ENCODE results near the gene CCDC38.
"Not testable (repeated sequence)": the region's sequence is repeated elsewhere in the genome, so short reads cannot be mapped to it uniquely, and the experiment has no call there.

Gene CCDC38

DNA sequence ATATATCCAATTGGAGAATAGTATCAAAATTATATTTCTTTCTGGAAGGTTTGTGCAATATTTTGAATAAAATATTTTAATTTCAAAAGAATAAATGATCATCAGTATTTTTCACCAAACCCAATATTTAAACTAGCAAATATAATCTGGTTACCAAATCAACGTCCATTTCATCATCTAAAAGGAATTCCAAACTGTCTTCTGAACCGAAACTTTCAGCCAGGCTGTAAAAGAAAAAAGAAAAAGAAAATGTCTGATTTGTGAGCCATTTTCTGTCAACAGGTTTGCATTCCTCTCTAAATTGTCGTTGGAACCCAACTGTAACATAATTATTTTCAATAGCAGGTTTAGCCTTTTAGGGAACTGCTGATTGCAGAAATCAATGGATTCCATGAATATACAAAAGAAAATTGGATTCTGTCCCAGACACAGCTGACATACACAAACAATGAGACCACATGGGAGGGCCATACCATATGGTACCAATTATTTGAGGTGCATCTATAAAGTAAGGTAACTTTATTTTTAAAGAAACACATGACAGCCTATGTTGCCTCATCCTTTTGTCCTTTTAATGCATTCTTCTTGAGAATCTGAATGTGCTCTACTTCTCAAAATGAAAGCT is 61.0 kb downstream of the CCDC38 start:
- no peak for DNase-seq

DNA sequence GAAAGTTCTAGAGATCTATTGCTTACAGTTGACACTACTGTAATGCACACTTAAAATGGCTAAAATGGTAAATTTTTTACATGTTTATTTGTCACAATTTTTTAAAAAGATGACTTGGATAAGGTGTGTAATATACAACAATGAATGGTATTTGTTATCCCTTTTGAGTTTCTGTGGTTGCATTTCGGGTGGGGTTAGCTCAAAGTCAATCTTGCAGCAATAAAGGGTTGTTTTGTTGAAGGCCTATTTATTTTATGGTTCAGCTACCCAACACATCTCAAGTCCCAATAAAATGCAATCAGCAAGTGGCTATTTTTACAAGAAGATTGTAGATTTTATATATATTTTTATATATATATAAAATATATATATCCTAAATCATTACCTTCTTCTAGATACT is 61.5 kb downstream of the CCDC38 start:
- DNase-seq: no peak

DNA sequence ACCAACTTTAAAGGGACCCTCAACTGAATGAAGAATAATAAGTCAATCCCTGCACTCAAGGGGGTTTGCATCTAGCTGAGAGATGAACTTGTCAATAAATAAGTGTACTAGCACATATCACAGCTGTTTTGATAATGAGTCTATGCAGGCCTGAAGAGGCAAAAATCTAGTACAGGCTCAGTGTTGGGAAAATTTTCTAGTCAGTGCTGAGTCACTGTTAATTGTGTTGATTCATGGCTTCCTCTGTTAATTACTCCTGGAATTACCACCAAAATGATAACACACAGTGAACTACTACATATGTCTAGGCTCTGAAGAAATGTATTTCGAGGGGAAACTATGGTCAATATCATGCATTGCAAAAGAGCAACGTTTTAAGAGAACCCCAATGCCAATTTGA is 64.8 kb downstream of the CCDC38 start:
- no peak for DNase-seq

DNA sequence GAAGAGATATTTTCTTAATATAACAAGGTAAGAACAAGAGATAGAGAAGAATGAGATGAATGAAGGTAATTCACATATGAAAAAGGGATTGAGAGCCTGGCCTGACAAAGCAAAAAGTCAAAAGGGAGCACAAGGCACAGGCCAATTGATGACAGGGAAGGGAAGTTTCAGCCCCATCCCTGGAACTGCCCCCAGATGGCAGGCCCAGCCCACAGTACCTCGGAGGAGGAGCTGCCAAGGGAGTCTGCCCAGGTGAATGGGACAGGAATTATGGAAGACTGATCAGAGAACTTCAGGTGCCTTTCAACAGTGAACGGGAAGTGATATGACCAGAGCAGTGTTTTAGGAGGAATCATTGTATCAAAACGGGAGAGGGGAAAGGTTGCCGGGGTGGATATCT is 68.0 kb downstream of the CCDC38 start:
- DNase-seq: no peak

DNA sequence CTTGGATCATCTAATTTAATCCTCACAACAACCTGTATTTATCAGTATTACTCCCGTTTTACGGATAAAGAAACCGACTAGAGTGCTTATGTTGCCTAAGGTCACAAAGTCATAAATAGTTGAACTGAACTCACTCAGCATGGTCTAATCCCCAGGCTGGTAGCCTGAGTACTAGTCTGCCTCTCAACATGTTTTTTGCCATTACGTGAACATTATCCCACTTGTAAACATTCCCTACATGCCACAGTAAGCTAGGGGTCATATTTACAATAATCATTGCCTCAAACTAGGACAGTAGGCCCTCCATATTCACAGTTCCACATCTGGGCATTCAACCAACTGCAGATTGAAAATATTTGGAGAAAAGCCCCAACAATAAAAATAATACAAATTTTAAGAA is 71.5 kb downstream of the CCDC38 start:
- no peak for DNase-seq

DNA sequence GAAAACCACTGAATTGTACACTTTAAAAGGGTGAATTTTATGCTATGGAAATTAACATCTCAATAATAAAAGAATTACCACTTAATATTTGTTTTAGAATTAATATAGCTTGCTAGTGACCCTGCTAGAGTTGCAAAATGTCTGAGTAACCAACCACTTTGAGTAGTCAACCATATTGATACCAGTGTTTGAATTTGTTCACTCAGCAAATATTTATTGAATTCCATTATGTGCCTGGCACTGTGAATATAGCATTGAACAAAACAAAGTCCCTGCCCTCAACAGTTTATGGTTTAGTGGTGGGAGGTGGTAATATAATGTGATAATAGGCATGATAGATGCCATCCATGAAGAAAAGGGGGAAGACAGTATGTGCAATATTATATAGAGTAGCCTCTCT is 79.1 kb downstream of the CCDC38 start:
- no peak for DNase-seq

DNA sequence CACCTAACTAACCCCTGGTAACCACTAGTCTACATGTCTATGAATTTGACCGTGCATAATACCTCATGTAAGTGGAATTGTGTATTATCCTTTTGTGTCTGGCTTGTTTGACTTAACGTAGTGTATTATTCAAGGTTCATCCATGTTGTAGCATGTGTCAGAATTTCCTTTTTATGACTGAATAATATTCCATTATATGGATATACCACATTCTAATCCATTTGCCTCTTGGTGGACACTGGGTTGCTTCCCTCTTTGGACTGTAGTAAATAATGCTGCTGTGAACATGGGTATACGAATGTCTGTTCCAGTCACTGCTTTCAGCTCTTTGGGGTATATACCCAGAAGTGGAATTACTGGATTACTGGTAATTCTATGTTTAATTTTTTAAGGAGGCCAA is 80.4 kb downstream of the CCDC38 start:
- no peak for DNase-seq

DNA sequence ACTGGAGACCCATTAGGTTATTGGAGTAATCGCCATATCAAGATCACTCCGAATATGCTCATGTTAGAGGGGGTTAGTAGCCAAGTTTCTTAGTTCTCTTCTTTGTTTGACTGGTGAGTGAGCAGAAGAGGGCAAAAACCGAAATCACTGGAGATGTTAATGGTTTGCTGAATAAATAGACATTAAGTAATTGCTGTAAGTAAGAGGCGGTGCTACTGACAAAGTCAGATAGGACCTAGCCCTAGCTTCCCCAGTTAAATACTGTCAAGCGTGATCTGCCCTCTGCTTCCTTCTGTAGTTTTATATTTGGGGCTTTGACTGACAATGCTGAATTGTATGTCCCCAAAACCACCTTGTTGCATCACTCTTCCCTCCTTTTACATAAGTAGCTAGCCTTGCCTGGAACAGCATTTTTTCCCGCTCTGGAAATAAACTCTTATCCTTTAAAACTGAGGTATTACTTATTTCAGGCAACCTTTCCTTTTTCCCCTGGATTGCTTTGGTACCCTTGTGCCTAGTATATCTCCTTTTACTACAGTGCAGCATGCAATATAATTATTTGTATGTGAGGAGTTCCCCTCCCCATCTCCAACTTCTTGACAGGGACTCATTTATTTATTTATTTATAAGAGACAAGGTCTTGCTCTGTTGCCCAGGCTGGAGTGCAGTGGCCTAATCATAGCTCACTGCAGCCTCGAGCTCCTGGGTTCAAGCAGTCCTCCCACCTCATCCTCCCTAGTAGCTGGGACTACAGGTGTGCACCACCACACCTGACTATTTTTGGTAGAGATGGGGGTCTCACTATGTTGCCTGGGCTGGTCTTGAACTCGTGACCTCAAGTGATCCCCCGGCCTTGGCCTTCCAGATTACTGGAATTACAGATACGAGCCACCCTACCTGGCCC is 82.2 kb downstream of the CCDC38 start:
- no peak for DNase-seq

DNA sequence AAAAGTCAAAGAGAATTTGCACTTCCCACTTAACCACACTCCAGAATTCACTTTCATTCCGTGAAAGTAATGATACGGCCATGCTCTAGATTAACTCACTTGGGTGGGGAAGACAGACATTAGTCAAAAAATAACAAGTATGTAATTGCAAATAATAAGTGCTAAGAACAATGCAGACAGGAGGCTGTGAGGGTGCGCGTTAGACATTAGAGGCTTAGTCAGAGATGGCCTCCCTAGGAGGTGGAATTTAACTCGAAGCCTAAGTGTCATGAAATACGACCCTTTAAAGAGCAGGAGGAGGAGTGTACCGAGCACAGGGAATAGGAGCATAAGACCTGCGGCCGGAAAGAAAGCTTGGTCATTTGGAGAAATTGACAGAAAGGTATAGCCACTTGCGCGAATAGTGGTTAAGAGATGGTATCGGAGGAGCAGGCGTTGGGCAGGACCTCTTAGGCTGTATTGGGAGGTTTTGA is 83.0 kb downstream of the CCDC38 start:
- peak; percentile 5 for DNase-seq

DNA sequence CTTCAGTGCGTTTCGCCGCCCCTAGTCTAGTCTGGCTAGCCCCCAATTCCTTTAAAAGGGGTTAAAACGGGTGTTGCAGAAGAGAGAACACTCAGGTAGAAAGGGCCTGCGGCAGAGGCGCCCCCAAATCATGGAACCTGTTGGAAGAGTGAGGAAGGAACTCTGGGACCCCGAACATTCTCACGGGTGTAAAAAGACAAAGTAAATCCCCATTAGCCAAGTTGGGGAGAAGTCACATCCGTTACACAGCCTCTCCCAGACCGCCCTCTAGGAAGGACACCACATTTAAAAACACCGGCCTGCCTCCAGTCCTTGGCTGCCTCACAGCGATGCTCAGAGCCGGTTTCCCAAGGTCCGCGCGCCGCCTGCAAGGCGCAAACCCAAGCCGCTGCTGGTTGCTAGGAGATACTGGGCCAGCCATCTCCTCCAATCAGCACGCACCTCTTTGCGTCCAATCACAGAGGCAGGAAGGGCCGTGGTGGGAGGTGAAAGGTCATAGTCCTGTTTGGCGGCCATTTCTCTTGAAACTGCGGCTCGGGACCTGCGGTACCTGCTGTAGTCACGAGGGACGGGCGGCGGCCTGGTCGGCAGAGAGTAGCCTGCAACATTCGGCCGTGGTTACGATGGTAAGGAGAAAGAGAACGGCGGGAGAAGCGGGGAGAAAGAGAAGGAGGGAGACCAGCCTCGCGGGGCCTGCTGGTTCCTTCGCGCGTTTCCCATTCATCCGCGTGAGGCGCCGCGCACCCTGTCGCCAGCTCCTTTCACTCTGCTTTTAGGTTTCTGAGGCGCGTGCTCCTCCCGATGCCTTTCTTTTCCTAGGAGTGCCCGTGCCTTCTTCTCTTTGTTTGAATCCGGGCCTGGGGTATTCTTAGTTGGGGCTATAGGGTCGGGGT is 83.7 kb downstream of the CCDC38 start, which contains the start of gene SNRPF:
Gene SNRPF (plus strand): TSS at position 502 of the 893 bp plus-strand sequence. CDS start 122 bp downstream, at position 624.
- peak; percentile 89 for DNase-seq

DNA sequence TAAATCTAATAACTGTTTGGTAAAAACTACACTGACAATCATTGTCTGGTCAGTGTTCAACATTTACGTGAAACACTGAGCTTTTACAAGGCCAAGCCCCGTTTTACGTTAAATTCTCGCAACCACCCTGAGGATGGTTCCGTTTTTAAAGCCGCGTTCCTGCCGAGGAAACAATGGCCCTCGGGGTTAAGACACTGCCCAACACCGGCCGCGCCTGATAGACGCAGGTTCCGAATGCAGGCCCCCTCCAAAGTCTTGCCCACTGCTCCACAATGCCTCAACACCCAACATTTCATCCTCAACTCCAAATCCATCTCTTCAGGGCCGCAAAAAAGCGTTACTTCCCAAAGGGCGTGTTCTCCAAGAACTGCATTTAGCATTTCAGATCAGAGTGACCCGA is 84.6 kb downstream of the CCDC38 start:
- no peak for DNase-seq

DNA sequence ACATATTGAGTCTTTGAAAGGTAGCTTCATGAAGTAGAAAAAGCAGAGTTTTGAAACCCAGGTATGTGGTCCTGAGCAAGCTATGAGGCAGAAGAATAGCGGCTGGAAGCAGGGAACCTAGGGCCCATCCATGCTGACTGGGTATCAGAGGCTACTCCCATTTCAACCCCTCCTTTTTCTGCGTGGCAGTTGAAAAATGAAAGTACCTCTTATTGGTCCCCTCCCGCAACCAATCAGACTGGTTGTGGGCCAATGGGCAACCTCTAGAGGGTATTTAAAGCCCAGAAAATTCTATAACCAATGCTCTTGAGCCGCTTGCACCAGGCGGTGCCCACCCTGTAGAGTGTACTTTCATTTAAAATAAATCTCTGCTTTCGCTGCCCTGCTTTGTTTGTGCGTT is 85.3 kb downstream of the CCDC38 start:
- DNase-seq: no peak

DNA sequence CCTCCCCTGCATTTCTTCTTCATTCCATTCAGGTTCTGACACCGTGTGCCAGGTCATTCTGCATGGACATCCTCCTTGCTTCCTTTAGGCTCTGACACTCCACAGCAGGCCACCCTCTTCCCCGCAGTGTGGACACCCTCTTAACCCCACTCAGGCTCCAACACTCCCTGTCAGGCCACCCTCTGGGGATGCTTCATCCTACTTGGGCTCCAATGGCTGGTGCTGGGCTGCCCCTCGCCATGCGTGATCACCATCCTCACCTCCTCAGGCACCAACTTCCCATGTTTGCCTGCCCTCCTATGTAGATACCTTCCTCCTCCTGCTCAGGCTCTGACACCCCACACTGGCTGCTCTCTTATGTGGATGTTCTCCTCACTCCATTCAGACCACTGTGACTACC is 90.3 kb downstream of the CCDC38 start:
- DNase-seq: no peak

DNA sequence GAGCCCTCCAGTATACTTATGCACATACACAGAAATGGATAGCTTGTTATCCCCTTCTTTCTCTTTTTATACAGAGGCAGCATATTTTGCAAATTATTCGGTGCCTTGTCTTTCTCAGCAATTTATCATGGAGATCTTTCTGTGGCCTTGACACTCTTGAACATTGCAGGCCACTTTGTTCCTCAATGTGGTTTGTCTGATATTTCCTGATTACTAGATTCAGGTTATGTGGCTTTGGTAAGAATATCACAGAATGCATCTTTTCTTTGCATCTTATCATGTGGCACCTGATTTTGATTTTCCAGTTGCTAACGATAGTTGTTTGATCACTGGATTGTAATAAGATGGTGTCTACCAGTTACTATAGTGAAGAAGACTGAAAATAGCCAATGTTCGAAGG is 90.8 kb downstream of the CCDC38 start:
- no peak for DNase-seq

DNA sequence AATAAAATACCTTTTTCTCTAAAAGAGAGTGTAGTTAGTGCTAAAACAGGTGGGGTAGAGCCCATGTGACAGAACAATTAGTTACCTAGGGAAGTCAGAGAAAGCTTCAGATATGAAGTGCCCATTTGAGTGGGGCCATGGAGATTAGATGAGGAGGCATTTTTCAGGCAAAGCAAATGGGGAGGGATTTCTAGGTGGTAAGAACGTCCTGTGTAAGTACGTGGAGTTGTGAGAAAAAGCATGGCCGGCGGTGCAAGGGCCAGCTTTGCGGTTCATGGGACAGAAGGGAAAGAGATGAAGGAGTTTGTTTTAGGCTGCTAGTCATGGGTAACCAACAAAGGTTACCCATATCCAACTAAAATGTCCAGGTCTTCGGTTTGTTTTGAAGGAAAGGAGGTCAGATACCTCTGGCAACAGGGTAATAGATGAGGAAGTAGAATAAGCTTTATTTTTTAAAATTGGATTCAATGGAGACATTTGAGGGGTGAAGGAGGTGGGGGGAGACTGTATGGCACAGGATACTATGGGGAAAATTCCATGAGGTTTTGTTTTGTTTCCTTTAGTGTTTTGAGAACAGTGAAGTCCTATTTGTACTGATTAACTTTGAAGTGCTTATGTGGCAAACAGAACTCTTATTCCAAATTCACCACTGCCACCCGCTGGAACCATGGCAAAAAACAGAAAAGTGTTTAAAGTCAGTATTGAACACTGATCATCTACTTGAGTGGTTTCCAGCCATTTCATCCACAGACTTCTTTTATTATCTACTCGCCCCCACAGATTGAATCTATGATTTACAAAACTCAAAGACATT is 93.6 kb downstream of the CCDC38 start:
- DNase-seq: no peak

DNA sequence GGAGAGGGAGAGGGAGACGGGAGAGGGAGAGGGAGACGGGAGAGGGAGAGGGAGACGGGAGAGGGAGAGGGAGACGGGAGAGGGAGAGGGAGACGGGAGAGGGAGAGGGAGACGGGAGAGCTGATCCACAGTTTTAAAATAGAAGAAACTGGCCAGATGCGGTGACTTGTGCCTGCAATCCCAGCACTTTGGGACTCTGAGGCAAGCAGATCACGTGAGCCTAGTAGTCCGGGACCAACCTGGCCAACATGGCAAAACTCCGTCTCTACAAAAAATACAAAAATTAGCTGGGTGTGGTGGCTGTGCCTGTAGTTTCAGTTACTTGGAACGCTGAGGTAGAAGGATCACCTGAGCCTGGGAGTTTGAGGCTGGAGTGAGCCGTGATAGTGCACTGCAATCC is 100.0 kb downstream of the CCDC38 start:
- not testable (repeated sequence) for DNase-seq

DNA sequence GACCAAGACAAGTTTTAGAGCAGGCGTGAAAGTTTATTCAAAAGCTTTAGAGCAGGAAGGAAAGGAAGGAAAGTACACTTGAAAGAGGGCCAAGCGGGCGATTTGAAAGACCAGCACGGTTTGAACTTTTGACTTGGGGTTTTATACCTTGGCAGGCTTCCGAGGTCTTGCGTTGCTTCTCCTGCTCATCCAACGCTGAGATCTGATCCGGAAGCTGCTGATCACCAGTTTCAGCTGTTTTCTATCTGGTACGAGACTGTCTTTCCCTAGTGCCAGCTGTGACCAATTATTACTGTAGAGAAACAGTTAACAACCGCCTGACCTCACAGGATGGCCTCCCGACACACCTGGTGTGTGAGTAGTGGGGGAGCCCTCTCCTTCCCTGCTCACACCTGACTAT is 104.3 kb downstream of the CCDC38 start:
- DNase-seq: no peak

DNA sequence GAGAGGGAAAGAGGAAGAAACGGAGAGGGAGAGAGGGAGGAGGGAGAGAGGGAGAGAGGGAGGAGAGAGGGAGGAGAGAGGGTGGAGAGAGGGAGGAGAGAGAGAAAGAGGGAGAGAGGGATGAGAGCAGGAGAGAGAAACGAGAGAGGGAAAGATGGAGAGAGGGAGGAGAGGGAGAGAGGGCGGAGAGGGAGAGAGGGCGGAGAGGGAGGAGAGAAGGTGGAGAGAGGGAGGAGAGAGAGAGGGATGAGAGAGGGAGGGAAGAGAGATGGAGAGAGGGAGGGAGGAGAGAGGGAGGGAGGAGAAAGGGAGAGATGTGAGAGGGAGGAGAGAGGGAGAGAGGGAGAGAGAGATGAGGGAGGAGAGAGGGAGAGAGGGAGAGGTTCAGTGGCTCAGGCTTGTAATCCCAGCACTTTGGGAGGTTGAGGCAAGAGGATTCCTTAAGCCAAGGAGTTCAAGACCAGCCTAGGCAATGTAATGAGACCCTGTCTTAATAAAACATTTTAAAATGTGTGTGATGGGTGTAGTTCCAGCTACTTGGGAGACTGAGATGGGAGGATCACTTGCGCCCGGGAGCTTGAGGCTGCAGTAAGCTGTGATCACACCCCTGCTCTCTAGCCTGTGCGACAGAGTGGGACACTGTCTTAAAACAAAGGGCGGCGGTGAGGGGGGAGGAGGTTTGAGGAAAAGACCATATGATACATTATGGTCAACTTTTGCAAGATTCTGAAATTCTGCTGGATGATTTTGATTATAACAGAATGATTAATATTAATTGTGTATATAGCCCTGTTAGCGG is 105.0 kb downstream of the CCDC38 start:
- DNase-seq: no peak

DNA sequence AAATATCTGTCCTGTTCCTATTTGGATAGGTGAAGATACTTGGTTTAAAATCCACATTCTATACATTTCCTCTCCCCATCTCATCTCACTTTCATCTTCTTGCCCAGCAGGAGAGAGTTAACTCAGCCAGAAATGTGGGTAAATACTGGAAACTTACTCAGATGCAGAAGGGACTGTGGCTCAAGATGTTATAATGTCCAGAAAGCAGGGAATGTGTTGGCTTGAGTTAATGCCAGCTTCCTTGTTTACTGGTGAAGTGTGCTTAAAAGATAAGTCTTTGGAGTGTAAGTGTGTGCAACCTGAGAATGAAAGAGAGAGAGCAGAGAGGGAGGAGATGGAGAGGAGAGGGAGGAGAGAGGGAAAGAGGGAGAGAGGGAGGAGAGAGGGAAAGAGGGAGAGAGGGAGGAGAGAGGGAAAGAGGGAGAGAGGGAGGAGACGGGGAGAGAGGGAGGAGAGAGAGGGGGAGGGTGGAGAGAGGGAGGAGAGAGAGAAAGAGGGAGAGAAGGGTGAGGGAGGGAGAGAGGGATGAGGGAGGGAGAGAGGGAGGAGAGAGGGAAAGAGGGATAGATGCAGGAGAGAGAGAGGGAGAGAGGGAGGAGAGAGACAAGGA is 105.7 kb downstream of the CCDC38 start:
- no peak for DNase-seq

DNA sequence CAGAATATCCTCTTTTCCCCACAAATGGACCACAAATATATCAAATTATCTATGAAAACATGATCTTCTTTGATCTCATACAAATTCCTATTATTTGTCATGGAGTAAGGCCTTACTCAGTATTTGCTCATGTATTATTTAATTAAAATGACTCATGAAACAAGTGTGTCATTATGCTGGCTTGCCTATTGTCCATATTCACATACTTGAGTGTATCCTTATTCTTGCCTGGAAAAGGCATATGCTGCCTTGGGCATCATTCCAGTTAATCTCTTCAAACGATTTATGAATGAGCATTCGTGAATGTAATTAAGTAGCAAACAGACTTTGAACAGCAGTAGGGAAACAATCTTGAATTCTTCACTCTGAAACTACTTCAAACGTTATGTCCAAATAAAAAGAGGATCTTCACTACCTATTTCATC is 106.2 kb downstream of the CCDC38 start:
- DNase-seq: no peak

DNA sequence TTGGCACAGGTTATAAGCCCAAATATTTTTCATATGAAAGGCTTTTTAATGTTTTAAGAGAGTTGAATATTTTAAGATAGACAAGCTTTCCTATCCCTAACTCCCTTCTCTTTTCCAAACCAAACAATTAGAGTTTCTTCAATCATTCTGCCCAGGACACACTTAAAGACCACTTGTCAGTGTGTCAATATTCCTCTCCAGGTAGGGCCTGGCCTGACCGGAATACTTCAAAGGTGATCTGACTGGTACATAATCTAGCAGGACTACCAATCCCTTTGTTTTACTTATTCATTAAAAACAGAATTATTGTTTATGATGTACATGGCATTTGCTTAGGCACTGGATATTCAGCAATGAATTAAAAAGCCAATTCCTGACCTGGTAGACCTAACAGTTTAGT is 107.8 kb downstream of the CCDC38 start:
- DNase-seq: no peak

All from stimulated activated naive CD4-positive, alpha-beta T cell treated with Interleukin-2 at 50 U/mL for 16 hours (primary cell).